IMR-90 (cell line): ENCODE measurements around the gene UCK2. TPM values are rescaled to one million over a fixed set of nuclear protein-coding genes. Genes with fewer than 3 reads are reported as not detected.
A peak's percentile ranks its signal among the peaks of the same experiment; 100 is the strongest.

Experiments used
- ATAC-seq: fragments of 200-7000 bp; cut with Tn5 transposase; 2 replicates; pipeline ENCODE4 v1.9.1; 2020; ENCODE audit warnings: low read depth, mild to moderate bottlenecking, moderate library complexity
- BruUV-seq: library from RNA; stranded (reverse); fragments of 400-500 nt; replicated peaks from 2 replicates; lab custom pipeline; 2021; lab: Mats Ljungman, UMichigan
- CTCF ChIA-PET: fragments of 300-600 bp; formaldehyde crosslinking; extraction: SDS; loops from one replicate; lab custom pipeline; 2021; ENCODE audit warnings: antibody characterized with exemption; lab: Yijun Ruan, JAX
- POLR2A ChIA-PET: fragments of 300-600 bp; sonication (Branson Sonifier 250); formaldehyde crosslinking; loops from one replicate; lab custom pipeline; 2022; ENCODE audit warnings: antibody characterized with exemption; ENCODE audit not compliant: unreplicated experiment; lab: Charles Lee
- DNase-seq: peaks from one replicate; pipeline ENCODE4 v3.0.0; 2013
- H2AFZ ChIP-seq: replicated peaks from 2 replicates; pipeline ENCODE3; 2013; ENCODE audit warnings: low read length, mild to moderate bottlenecking; ENCODE audit not compliant: poor library complexity
- H2AK5ac ChIP-seq: 2 replicates; pipeline ENCODE4 v1.6.1; 2013; ENCODE audit warnings: low read depth, low read length, inconsistent platforms
- H2AK9ac ChIP-seq: replicated peaks from 2 replicates; pipeline ENCODE3; 2013; ENCODE audit warnings: mild to moderate bottlenecking, low read depth, low read length, moderate library complexity; ENCODE audit not compliant: poor library complexity
- H2BK120ac ChIP-seq: 2 replicates; pipeline ENCODE4 v1.6.1; 2013; ENCODE audit warnings: low read depth, low read length, inconsistent platforms
- H2BK15ac ChIP-seq: 3 replicates; pipeline ENCODE4 v1.6.1; 2013; ENCODE audit warnings: low read depth, low read length, inconsistent platforms
- H2BK20ac ChIP-seq: 2 replicates; pipeline ENCODE4 v1.6.1; 2013; ENCODE audit warnings: low read depth, mild to moderate bottlenecking, inconsistent platforms, low read length, moderate library complexity
- H2BK5ac ChIP-seq: 2 replicates; pipeline ENCODE4 v1.6.1; 2013; ENCODE audit warnings: mild to moderate bottlenecking, low read depth, low read length, inconsistent platforms; ENCODE audit not compliant: poor library complexity, severe bottlenecking
- H3K14ac ChIP-seq: replicated peaks from 2 replicates; pipeline ENCODE4 v1.6.1; 2013; ENCODE audit warnings: low read depth, low read length, inconsistent platforms
- H3K18ac ChIP-seq: 2 replicates; pipeline ENCODE4 v1.6.1; 2013; ENCODE audit warnings: low read depth, low read length, control low read depth
- H3K23ac ChIP-seq: 2 replicates; pipeline ENCODE4 v1.6.1; 2013; ENCODE audit warnings: low read depth, low read length, inconsistent platforms
- H3K27ac ChIP-seq: 2 replicates; pipeline ENCODE4 v1.5.1; 2013; ENCODE audit warnings: mild to moderate bottlenecking, control low read depth, low read length; ENCODE audit not compliant: insufficient read depth
- H3K27me3 ChIP-seq: 2 replicates; pipeline ENCODE4 v1.6.1; 2013; ENCODE audit warnings: low read length; ENCODE audit not compliant: control insufficient read depth, insufficient read depth
- H3K36me3 ChIP-seq: 2 replicates; pipeline ENCODE4 v1.6.1; 2013; ENCODE audit warnings: low read length, mixed read lengths; ENCODE audit not compliant: control insufficient read depth, insufficient read depth
- H3K4ac ChIP-seq: 2 replicates; pipeline ENCODE4 v1.6.1; 2013; ENCODE audit warnings: low read depth, low read length, inconsistent platforms
- H3K4me1 ChIP-seq: 2 replicates; pipeline ENCODE4 v1.6.1; 2013; ENCODE audit warnings: low read length, mixed read lengths; ENCODE audit not compliant: control insufficient read depth, insufficient read depth
- H3K4me2 ChIP-seq: 2 replicates; pipeline ENCODE4 v1.6.1; 2013; ENCODE audit warnings: low read depth, mild to moderate bottlenecking, control low read depth, low read length, moderate library complexity
- H3K4me3 ChIP-seq: 2 replicates; pipeline ENCODE4 v1.5.1; 2013; ENCODE audit warnings: low read depth, mild to moderate bottlenecking, control low read depth, low read length, moderate library complexity; ENCODE audit not compliant: insufficient read depth
- H3K56ac ChIP-seq: 2 replicates; pipeline ENCODE4 v1.6.1; 2013; ENCODE audit warnings: low read length, inconsistent platforms; ENCODE audit not compliant: insufficient read depth; ENCODE audit errors: extremely low read depth
- H3K79me1 ChIP-seq, 2 experiments: 2 replicates each; pipeline ENCODE4 v1.6.1; 2013; ENCODE audit warnings: low read length in 2 of 2, inconsistent platforms in 1 of 2, low read depth in 1 of 2
- H3K9ac ChIP-seq: 2 replicates; pipeline ENCODE4 v1.6.1; 2013; ENCODE audit warnings: low read depth, low read length, control low read depth
- H3K9me1 ChIP-seq: 2 replicates; pipeline ENCODE4 v1.6.1; 2013; ENCODE audit warnings: low read length, inconsistent platforms; ENCODE audit not compliant: insufficient read depth
- H3K9me3 ChIP-seq: 2 replicates; pipeline ENCODE4 v1.6.1; 2013; ENCODE audit warnings: low read length; ENCODE audit not compliant: control insufficient read depth, insufficient read depth
- H4K20me1 ChIP-seq: 2 replicates; pipeline ENCODE4 v1.6.1; 2013; ENCODE audit warnings: low read length, inconsistent platforms; ENCODE audit not compliant: insufficient read depth
- H4K5ac ChIP-seq: 2 replicates; pipeline ENCODE4 v1.6.1; 2013; ENCODE audit warnings: mild to moderate bottlenecking, low read depth, low read length, control low read depth
- H4K8ac ChIP-seq, 2 experiments: 2 replicates each; pipeline ENCODE4 v1.6.1; 2013; ENCODE audit warnings: low read depth in 2 of 2, low read length in 2 of 2, control low read depth in 1 of 2, inconsistent platforms in 1 of 2
- H4K91ac ChIP-seq: 2 replicates; pipeline ENCODE4 v1.6.1; 2013; ENCODE audit warnings: low read depth, low read length, inconsistent platforms; ENCODE audit not compliant: insufficient read depth
- BHLHE40 ChIP-seq: fragments of 150-350 bp; IDR thresholded peaks from 2 replicates; pipeline ENCODE4 v1.6.1; 2016; ENCODE audit warnings: mild to moderate bottlenecking, low read depth, low read length
- CEBPB ChIP-seq: IDR thresholded peaks from 2 replicates; pipeline ENCODE4 v1.6.1; 2012; ENCODE audit warnings: low read depth, low read length, improper control_type of control experiment
- FOS ChIP-seq: fragments of 150-350 bp; IDR thresholded peaks from 2 replicates; pipeline ENCODE4 v1.6.1; 2016; ENCODE audit warnings: low read depth, low read length
- NFE2L2 ChIP-seq: fragments of 150-350 bp; IDR thresholded peaks from 2 replicates; pipeline ENCODE4 v1.6.1; 2016; ENCODE audit warnings: low read depth, mild to moderate bottlenecking, low read length
- RFX5 ChIP-seq: IDR thresholded peaks from 2 replicates; pipeline ENCODE4 v1.8.0; 2012; ENCODE audit warnings: low read depth, mild to moderate bottlenecking, low read length, moderate library complexity
- SMC3 ChIP-seq: fragments of 150-350 bp; IDR thresholded peaks from 2 replicates; pipeline ENCODE4 v1.6.1; 2016; ENCODE audit warnings: low read depth, mild to moderate bottlenecking, antibody characterized with exemption, low read length, moderate library complexity
- WGBS, 2 experiments: methylation state at CpG; one replicate each; pipeline versions ENCODE4 v1.1.5 to v1.1.7; 2013; ENCODE audit warnings: missing lambda C conversion rate in 2 of 2; ENCODE audit not compliant: insufficient read length in 1 of 2; ENCODE audit errors: extremely low coverage in 2 of 2; 5-methylcytosine and 5-hydroxymethylcytosine counted together
- dilution Hi-C: fragments of 300-500 bp; cut with HindIII; formaldehyde crosslinking; loops from one replicate; pipeline ENCODE4 v1.14.3; 2018; ENCODE audit warnings: low sequenced_read_pairs; ENCODE audit not compliant: unreplicated experiment
- in situ Hi-C: fragments of 300-500 bp; cut with MboI; formaldehyde crosslinking; loops from 3 replicates; pipeline ENCODE4 v1.14.3; 2019; ENCODE audit warnings: low sequenced_read_pairs, inconsistent platforms, mixed read lengths
- intact Hi-C: fragments of 100-400 bp; cut with micrococcal nuclease; formaldehyde crosslinking; loops from 2 replicates; pipeline ENCODE4 v1.10.0; 2022
- polyA plus RNA-seq, 3 experiments: library from polyadenylated mRNA; depleted of rRNA; stranded (reverse); fragments of >200 nt; gene quantifications; 2 replicates each; pipeline ENCODE4 v1.2.3, GENCODE V29; 2012; ENCODE audit warnings: low replicate concordance in 1 of 3
- total RNA-seq: library from RNA; depleted of rRNA; stranded (reverse); fragments of >200 nt; gene quantifications from 2 replicates; pipeline ENCODE4 v1.2.3, GENCODE V29; 2012
- TF ChIP-seq, protein P1 (sequence below): fragments of 150-350 bp; IDR thresholded peaks from 2 replicates; pipeline ENCODE4 v1.6.1; 2016; ENCODE audit warnings: low read depth, mild to moderate bottlenecking, low read length, moderate library complexity, borderline replicate concordance
- TF ChIP-seq, protein P2 (sequence below): fragments of 150-350 bp; IDR thresholded peaks from 2 replicates; pipeline ENCODE4 v1.6.1; 2017; ENCODE audit warnings: mild to moderate bottlenecking, antibody characterized with exemption, low read length, low read depth

Gene UCK2
- total and polyA plus RNA-seq, 2 of the 4 experiments (the other 2 are of a cell fraction), result 83.0 to 87.8 TPM

DNA sequence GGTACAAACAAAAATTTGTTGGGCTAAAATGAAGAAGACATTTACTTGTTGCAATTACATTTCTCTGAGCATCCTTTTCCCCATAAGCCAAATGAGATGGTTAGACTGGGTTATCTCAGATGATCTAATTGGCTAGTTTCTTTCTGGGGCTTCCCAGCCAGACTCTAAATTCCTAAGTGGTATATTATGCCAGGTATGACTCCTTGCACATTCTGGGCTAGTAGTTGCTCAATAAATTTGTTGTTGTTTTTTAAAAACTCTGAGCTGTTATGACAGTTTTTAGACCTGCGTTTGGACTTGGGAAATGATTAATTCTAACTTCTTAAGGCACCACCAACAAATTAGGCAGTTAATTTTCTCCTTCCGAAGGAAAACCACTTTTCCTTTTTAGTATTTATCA lies 66.1 kb downstream of the UCK2 start:
- peaks cover 46% of the 10 kb centered on the region for H3K4me1 ChIP-seq
- no peak for DNase-seq
- no peak overlapping the region for H3K56ac ChIP-seq

More for the DNA sequence above, 66.1 kb downstream of the UCK2 start:
- POLR2A ChIA-PET, result no interaction called here
- peaks cover 6% of the 10 kb centered on the region; the same call in 1 of the 2 replicates for H4K20me1 ChIP-seq
- no peak overlapping the region for H3K18ac ChIP-seq
- no peak overlapping the region for H4K91ac ChIP-seq
- intact Hi-C loops (no loop called here), dilution Hi-C loops (no loop called here), in situ Hi-C loops (no loop called here)
- H2BK5ac ChIP-seq, result no peak overlapping the region
- H2BK120ac ChIP-seq, result no peak overlapping the region
- H2AK5ac ChIP-seq, result no peak overlapping the region
- no TSS peak for BruUV-seq
- H2BK15ac ChIP-seq, result no peak overlapping the region
- H2BK20ac ChIP-seq, result no peak overlapping the region
- no CpG with 5 or more reads among the region's 2 CpGs for WGBS, 2 experiments
- no peak overlapping the region for H3K14ac ChIP-seq
- no peak overlapping the region for H3K4me2 ChIP-seq
- peaks cover 53% of the 10 kb centered on the region for H3K9me1 ChIP-seq
- no peak overlapping the region for H4K5ac ChIP-seq
- no peak overlapping the region for H3K4me3 ChIP-seq
- H3K9me3 ChIP-seq, result no peaks in the 10 kb centered on the region
- no peak overlapping the region for H3K23ac ChIP-seq
- no peak for ATAC-seq
- H3K9ac ChIP-seq, result no peak overlapping the region
- no peak overlapping the region for H3K4ac ChIP-seq
- H3K27me3 ChIP-seq, result no peaks in the 10 kb centered on the region
- CTCF ChIA-PET, result no interaction called here
- H2AFZ ChIP-seq, result no peak overlapping the region
- H3K36me3 ChIP-seq, result peaks cover 17% of the 10 kb centered on the region
- TF ChIP-seq, protein P1, sequence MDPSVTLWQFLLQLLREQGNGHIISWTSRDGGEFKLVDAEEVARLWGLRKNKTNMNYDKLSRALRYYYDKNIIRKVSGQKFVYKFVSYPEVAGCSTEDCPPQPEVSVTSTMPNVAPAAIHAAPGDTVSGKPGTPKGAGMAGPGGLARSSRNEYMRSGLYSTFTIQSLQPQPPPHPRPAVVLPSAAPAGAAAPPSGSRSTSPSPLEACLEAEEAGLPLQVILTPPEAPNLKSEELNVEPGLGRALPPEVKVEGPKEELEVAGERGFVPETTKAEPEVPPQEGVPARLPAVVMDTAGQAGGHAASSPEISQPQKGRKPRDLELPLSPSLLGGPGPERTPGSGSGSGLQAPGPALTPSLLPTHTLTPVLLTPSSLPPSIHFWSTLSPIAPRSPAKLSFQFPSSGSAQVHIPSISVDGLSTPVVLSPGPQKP, result no peak
- peak; percentile 31; the same call in 1 of the 2 replicates for TF ChIP-seq CEBPB
- TF ChIP-seq NFE2L2, result no peak
- TF ChIP-seq, protein P2, sequence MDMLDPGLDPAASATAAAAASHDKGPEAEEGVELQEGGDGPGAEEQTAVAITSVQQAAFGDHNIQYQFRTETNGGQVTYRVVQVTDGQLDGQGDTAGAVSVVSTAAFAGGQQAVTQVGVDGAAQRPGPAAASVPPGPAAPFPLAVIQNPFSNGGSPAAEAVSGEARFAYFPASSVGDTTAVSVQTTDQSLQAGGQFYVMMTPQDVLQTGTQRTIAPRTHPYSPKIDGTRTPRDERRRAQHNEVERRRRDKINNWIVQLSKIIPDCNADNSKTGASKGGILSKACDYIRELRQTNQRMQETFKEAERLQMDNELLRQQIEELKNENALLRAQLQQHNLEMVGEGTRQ, result no peak
- no peak for TF ChIP-seq FOS
- TF ChIP-seq BHLHE40, result no peak
- TF ChIP-seq SMC3, result no peak
- TF ChIP-seq RFX5, result no peak
- no peak overlapping the region for H3K27ac ChIP-seq
- no peak overlapping the region for H2AK9ac ChIP-seq
- no peak overlapping the region for H4K8ac ChIP-seq
- peaks cover 62 to 88% of the 10 kb centered on the region in 2 experiments for H3K79me1 ChIP-seq
